ENCODE data around the gene SEPTIN5.
"Not testable (repeated sequence)": the region's sequence is repeated elsewhere in the genome, so short reads cannot be mapped to it uniquely, and the experiment has no call there.

The SEPTIN5 gene

GRCh38 chr22:19714312-19715187, at the start of gene SEPTIN5:
SEPTIN5 (plus strand) TSS chr22:19714503; CDS start chr22:19714589, 86 bp downstream.
- peak; percentile 34 for DNase-seq

- no peak for DNase-seq
These were observed 49.1 kb upstream of the SEPTIN5 start for GRCh38 chr22:19664951-19665783.

GRCh38 chr22:19665784-19666672, 48.3 kb upstream of the SEPTIN5 start:
- no peak for DNase-seq

- no peak for DNase-seq
These were observed 47.4 kb upstream of the SEPTIN5 start for GRCh38 chr22:19666673-19667593.

GRCh38 chr22:19667872-19668740, 46.2 kb upstream of the SEPTIN5 start:
- no peak for DNase-seq

- no peak for DNase-seq
These were observed 45.6 kb upstream of the SEPTIN5 start for GRCh38 chr22:19668748-19669147.

GRCh38 chr22:19669570-19669969, 44.7 kb upstream of the SEPTIN5 start:
- DNase-seq = no peak

- no peak for DNase-seq
These were observed 43.0 kb upstream of the SEPTIN5 start for GRCh38 chr22:19671316-19671715.

- DNase-seq = no peak
These were observed 42.1 kb upstream of the SEPTIN5 start for GRCh38 chr22:19672054-19672776.

GRCh38 chr22:19673660-19674059, 40.6 kb upstream of the SEPTIN5 start:
- no peak for DNase-seq

- DNase-seq = no peak
These were observed 40.0 kb upstream of the SEPTIN5 start for GRCh38 chr22:19674129-19674928.

GRCh38 chr22:19674929-19675253, 39.4 kb upstream of the SEPTIN5 start:
- no peak for DNase-seq

GRCh38 chr22:19675428-19675827, 38.9 kb upstream of the SEPTIN5 start:
- no peak for DNase-seq

GRCh38 chr22:19676437-19676836, 37.9 kb upstream of the SEPTIN5 start:
- DNase-seq = not testable (repeated sequence)

GRCh38 chr22:19678949-19679521, 35.3 kb upstream of the SEPTIN5 start:
- DNase-seq = no peak

- DNase-seq = no peak
These were observed 34.7 kb upstream of the SEPTIN5 start for GRCh38 chr22:19679522-19680101.

- no peak for DNase-seq
These were observed 33.9 kb upstream of the SEPTIN5 start for GRCh38 chr22:19680287-19680881.

Measured in 8988T (cell line).